Tibial nerve (tissue), 4 donors: ENCODE data around the gene RHBDL1.

Experiments used
- CTCF ChIP-seq, 5 experiments: fragments of 200-600 bp in 3 of 5; fragments of 450-650 bp in 2 of 5; sonication (generic) in 3 of 5; IDR thresholded peaks; one replicate each; pipeline ENCODE4 v1.5.1; 2016 to 2019; ENCODE audit warnings: antibody characterized with exemption in 5 of 5, mild to moderate bottlenecking in 3 of 5, moderate library complexity in 2 of 5
- EP300 ChIP-seq, 2 donors: sonication (generic); formaldehyde crosslinking; IDR thresholded peaks; one replicate each; pipeline ENCODE4 v1.6.1; 2017; ENCODE audit warnings: antibody characterized with exemption in 2 of 2, mild to moderate bottlenecking in 1 of 2
- POLR2A ChIP-seq, 2 donors: fragments of 450-650 bp; IDR thresholded peaks; one replicate each; pipeline ENCODE4 v1.6.1; 2017; ENCODE audit warnings: antibody characterized with exemption in 2 of 2, mild to moderate bottlenecking in 2 of 2, moderate library complexity in 2 of 2

GRCh38 chr16:695355-696089 is 20.1 kb downstream of the RHBDL1 start:
- TF ChIP-seq POLR2A (IDR thresholded peaks at IDR 0.05) (no peak), EP300 (IDR thresholded peaks at IDR 0.05) (no peak), CTCF (IDR thresholded peaks at IDR 0.05) (no peak)
